AG04449 (cell line): ENCODE results near the gene SCARB1.

Experiments
- CTCF ChIA-PET: fragments of 350-600 bp; formaldehyde crosslinking; extraction: SDS; loops from one replicate; lab custom pipeline; 2021; ENCODE audit warnings: antibody characterized with exemption; lab: Yijun Ruan, JAX
- POLR2A ChIA-PET: fragments of 400-600, 350-600 bp; formaldehyde crosslinking; extraction: SDS; loops from one replicate; lab custom pipeline; 2020; ENCODE audit warnings: antibody characterized with exemption, inconsistent platforms; lab: Yijun Ruan, JAX
- DNase-seq: peaks from one replicate; pipeline ENCODE4 v3.0.0-alpha.2; 2010; ENCODE audit warnings: low read depth, low spot score
- H3K4me3 ChIP-seq: 2 replicates; pipeline ENCODE4 v1.5.1; 2011; ENCODE audit warnings: low read depth, mild to moderate bottlenecking, control low read depth, low read length
- TF ChIP-seq, protein P1 (sequence below): IDR thresholded peaks from one replicate; pipeline ENCODE4 v1.5.1; 2011; ENCODE audit warnings: mild to moderate bottlenecking, moderate library complexity, low read length, control low read depth, inconsistent platforms; ENCODE audit not compliant: insufficient read depth; ENCODE audit errors: missing control alignments

Gene SCARB1

DNA sequence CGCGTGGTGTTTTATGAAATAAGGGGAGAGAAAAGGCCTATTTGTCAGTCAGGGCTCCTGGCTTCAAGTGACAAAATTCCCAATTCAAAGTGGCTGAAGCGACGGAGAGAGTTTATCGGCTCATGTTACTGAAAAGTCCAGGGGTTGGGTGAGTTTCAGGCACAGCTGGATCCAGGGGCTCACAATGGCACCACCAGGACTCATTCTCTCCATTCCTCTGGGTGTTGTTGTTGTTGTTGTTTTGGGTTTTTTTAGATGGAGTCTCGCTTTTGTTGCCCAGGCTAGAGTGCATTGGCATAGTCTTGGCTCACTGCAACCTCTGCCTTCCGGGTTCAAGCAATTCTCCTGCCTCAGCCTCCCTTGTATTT, 119.4 kb downstream of the SCARB1 start:
- ChIA-PET CTCF (no interaction called here), POLR2A (no interaction called here)
- no peak for DNase-seq
- TF ChIP-seq, protein P1, sequence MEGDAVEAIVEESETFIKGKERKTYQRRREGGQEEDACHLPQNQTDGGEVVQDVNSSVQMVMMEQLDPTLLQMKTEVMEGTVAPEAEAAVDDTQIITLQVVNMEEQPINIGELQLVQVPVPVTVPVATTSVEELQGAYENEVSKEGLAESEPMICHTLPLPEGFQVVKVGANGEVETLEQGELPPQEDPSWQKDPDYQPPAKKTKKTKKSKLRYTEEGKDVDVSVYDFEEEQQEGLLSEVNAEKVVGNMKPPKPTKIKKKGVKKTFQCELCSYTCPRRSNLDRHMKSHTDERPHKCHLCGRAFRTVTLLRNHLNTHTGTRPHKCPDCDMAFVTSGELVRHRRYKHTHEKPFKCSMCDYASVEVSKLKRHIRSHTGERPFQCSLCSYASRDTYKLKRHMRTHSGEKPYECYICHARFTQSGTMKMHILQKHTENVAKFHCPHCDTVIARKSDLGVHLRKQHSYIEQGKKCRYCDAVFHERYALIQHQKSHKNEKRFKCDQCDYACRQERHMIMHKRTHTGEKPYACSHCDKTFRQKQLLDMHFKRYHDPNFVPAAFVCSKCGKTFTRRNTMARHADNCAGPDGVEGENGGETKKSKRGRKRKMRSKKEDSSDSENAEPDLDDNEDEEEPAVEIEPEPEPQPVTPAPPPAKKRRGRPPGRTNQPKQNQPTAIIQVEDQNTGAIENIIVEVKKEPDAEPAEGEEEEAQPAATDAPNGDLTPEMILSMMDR = no peak
- H3K4me3 ChIP-seq = no peak overlapping the region

- DNase-seq = no peak
- ChIA-PET CTCF (no interaction called here), POLR2A (no interaction called here)
- H3K4me3 ChIP-seq = no peak overlapping the region
- TF ChIP-seq, protein P1 = no peak
These were observed 120.0 kb downstream of the SCARB1 start for GRCh38 chr12:124743479-124744272.

DNA sequence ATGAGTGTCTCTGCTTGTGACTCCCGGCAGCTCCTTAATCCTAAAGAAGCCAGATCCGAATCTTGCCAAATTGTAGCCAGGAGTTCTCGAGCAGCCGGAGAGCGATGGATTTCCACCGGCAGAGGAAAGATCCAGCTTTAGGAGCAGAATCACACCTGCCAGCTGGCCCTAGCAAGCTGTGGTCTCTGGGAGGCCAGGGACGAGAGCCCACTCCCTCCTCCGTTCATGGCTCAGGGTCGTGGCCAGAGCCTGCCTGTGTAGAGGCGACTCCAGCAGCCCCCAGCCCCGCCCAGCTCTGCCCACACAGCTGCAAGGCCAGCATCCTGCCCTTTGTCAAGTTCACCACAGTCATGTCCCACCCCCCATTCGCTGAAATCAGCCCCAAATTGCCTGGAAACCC, 121.0 kb downstream of the SCARB1 start:
- ChIA-PET CTCF (no interaction called here), POLR2A (no interaction called here)
- H3K4me3 ChIP-seq = no peak overlapping the region
- DNase-seq = no peak
- TF ChIP-seq, protein P1 = no peak

DNA sequence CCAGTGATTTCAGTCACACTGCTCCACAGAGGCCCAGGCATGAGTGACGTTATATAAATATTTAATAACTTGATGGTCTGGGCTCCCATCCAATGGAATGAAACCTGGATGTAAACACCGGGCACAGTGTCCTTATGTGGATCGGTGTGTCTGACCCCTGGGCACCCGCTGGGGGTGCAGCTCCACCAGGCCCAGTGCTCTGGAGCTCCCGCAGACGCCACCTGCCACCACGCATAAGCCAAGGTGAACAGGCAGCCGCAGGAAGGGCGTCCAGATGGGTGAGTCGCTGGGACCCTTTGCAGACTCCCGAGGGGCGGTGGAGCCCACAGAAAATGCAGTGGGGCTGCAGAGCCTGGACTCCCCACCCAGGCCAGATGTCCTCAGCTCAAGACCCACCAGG, 121.6 kb downstream of the SCARB1 start:
- CTCF ChIA-PET = interaction anchor here (1.5 kb wide), 1 partner anchor 21 kb away, joined by 4 read pairs; no protein-coding TSS in a partner anchor
- DNase-seq = no peak
- TF ChIP-seq, protein P1 = no peak
- no peak overlapping the region for H3K4me3 ChIP-seq
- POLR2A ChIA-PET = no interaction called here

DNA sequence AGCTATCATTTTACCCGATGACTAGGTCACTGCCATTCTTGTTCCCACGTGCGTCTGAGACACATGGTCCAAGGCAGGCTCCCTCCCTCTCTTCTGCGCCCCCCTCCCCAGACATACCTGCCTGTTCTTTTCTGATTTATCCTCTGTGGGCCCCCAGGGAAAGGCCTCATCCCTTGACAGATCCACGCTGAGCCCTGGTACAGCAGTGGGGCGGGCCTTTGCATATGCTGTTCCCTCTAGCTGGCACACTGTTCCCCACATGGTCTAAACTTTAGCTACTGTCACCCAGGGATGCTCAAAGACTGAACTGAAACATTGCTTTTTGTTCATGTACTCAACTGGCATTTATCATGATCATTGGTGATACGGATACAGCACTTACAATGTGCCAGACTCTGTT, 122.5 kb downstream of the SCARB1 start:
- POLR2A ChIA-PET = interaction anchor here (1.2 kb wide), 1 partner anchor 14 kb away, joined by 5 read pairs; no protein-coding TSS in a partner anchor
- H3K4me3 ChIP-seq = no peak overlapping the region
- TF ChIP-seq, protein P1 = no peak
- no peak for DNase-seq
- CTCF ChIA-PET = interaction anchor here (1.5 to 1.9 kb wide), 4 partner anchors 10 to 43 kb away, joined by 3 to 6 read pairs (median 5); no protein-coding TSS in a partner anchor

GRCh38 chr12:124740691-124741137, 123.0 kb downstream of the SCARB1 start:
- ChIA-PET POLR2A (interaction anchor here (1.2 kb wide), 1 partner anchor 14 kb away, joined by 5 read pairs; no protein-coding TSS in a partner anchor), CTCF (interaction anchor here (1.5 to 1.9 kb wide), 4 partner anchors 10 to 43 kb away, joined by 3 to 6 read pairs (median 5); no protein-coding TSS in a partner anchor)
- TF ChIP-seq, protein P1 = no peak
- H3K4me3 ChIP-seq = no peak overlapping the region
- no peak for DNase-seq
